HCT116 (cell line): ENCODE results near the gene LKAAEAR1. TPM values are rescaled to one million over a fixed set of nuclear protein-coding genes. Genes with fewer than 3 reads are reported as not detected.
A peak's percentile ranks its signal among the peaks of the same experiment; 100 is the strongest.

Experiments
- ATAC-seq: fragments of 200-7000 bp; cut with Tn5 transposase; 2 replicates; pipeline ENCODE4 v1.9.1; 2020; ENCODE audit warnings: mild to moderate bottlenecking, moderate library complexity
- Bru-seq: library from RNA; stranded (reverse); fragments of 400-500 nt; gene quantifications from one replicate; lab custom pipeline; 2021; lab: Mats Ljungman, UMichigan
- BruChase-seq, 2 experiments: library from RNA; stranded (reverse); fragments of 400-500 nt; gene quantifications; one replicate each; lab custom pipeline; 2021; lab: Mats Ljungman, UMichigan
- BruUV-seq: library from RNA; stranded (reverse); fragments of 400-500 nt; replicated peaks from 2 replicates; lab custom pipeline; 2021; lab: Mats Ljungman, UMichigan
- CTCF ChIA-PET: fragments of 300-600 bp; sonication (Branson Sonifier 250); formaldehyde crosslinking; loops from one replicate; lab custom pipeline; 2021; ENCODE audit warnings: antibody characterized with exemption; lab: Charles Lee
- POLR2A ChIA-PET: fragments of 300-600, 350-600 bp; sonication (Branson Sonifier 250); formaldehyde crosslinking; loops from one replicate; lab custom pipeline; 2021; ENCODE audit warnings: antibody characterized with exemption; lab: Charles Lee
- RAD21 ChIA-PET, 2 experiments: fragments of 300-600 bp; sonication (Branson Sonifier 250); formaldehyde crosslinking; loops; one replicate each; lab custom pipeline; 2023; ENCODE audit warnings: low total read pairs in 2 of 2; ENCODE audit not compliant: uncharacterized antibody in 2 of 2, unreplicated experiment in 2 of 2, low non-redundant PET in 1 of 2; lab: Charles Lee
- DNase-seq: peaks from one replicate; pipeline ENCODE4 v3.0.0-alpha.2; 2010; ENCODE audit warnings: low read depth, low spot score
- H2AFZ ChIP-seq: fragments of 200-600 bp; shearing (Covaris generic), sonication (generic); 2 replicates; pipeline ENCODE4 v1.6.1; 2017; ENCODE audit warnings: low read depth, mixed run types, mixed read lengths, antibody characterized with exemption, low read length; ENCODE audit not compliant: poor library complexity, severe bottlenecking
- H3K27ac ChIP-seq: 2 replicates; pipeline ENCODE4 v1.5.1; 2012; ENCODE audit warnings: low read depth, low read length
- H3K27me3 ChIP-seq: fragments of 200-600 bp; sonication (generic); 2 replicates; pipeline ENCODE4 v1.6.1; 2016; ENCODE audit warnings: mixed run types, low read length, mixed read lengths; ENCODE audit not compliant: insufficient read depth
- H3K36me3 ChIP-seq, 2 experiments: fragments of 200-500 bp in 1 of 2; fragments of 200-600 bp in 1 of 2; sonication (Bioruptor generic) in 1 of 2; sonication (generic) in 1 of 2; 2 replicates each; pipeline versions ENCODE4 v1.5.1 to v1.6.1; 2014 to 2016; ENCODE audit warnings: low read length in 2 of 2, inconsistent platforms in 1 of 2, mixed read lengths in 1 of 2, mixed run types in 1 of 2; ENCODE audit not compliant: insufficient read depth in 2 of 2, control insufficient read depth in 1 of 2
- H3K4me1 ChIP-seq, 2 experiments: fragments of 200-600 bp in 1 of 2; sonication (generic) in 1 of 2; 2 replicates each; pipeline versions ENCODE4 v1.5.1 to v1.6.1; 2012 to 2017; ENCODE audit warnings: low read length in 2 of 2, inconsistent platforms in 1 of 2, mild to moderate bottlenecking in 1 of 2, mixed read lengths in 1 of 2, mixed run types in 1 of 2, moderate library complexity in 1 of 2; ENCODE audit not compliant: insufficient read depth in 2 of 2, control insufficient read depth in 1 of 2
- H3K4me2 ChIP-seq: fragments of 200-600 bp; sonication (generic); 2 replicates; pipeline ENCODE4 v1.6.1; 2017; ENCODE audit warnings: mixed run types, low read length, mixed read lengths
- H3K4me3 ChIP-seq, 2 experiments: fragments of 200-600 bp in 1 of 2; sonication (generic) in 1 of 2; replicated peaks in 1 of 2; 2 replicates each; pipeline ENCODE4 v1.5.1; 2011 to 2016; ENCODE audit warnings: low read length in 2 of 2, control low read depth in 1 of 2, low read depth in 1 of 2, mild to moderate bottlenecking in 1 of 2, mixed read lengths in 1 of 2, mixed run types in 1 of 2
- H3K79me2 ChIP-seq: fragments of 200-600 bp; sonication (generic); 2 replicates; pipeline ENCODE4 v1.6.1; 2017; ENCODE audit warnings: mild to moderate bottlenecking, mixed run types, low read length, moderate library complexity, mixed read lengths; ENCODE audit not compliant: insufficient read depth
- H3K9ac ChIP-seq: fragments of 200-600 bp; sonication (generic); 2 replicates; pipeline ENCODE4 v1.6.1; 2016; ENCODE audit warnings: low read length, mixed read lengths
- H3K9me2 ChIP-seq: fragments of 200-600 bp; sonication (generic), shearing (Covaris generic); 2 replicates; pipeline ENCODE4 v1.6.1; 2017; ENCODE audit warnings: mixed run types, mild to moderate bottlenecking, moderate library complexity; ENCODE audit not compliant: insufficient read depth
- H3K9me3 ChIP-seq, 2 experiments: fragments of 200-500 bp in 1 of 2; fragments of 200-600 bp in 1 of 2; sonication (Bioruptor generic) in 1 of 2; sonication (generic) in 1 of 2; 2 replicates each; pipeline ENCODE4 v1.6.1; 2014 to 2017; ENCODE audit warnings: low read length in 2 of 2, mixed read lengths in 2 of 2, inconsistent platforms in 1 of 2, low read depth in 1 of 2, mild to moderate bottlenecking in 1 of 2, mixed run types in 1 of 2, moderate library complexity in 1 of 2; ENCODE audit not compliant: control insufficient read depth in 1 of 2, insufficient read depth in 1 of 2
- H4K20me1 ChIP-seq: fragments of 200-600 bp; sonication (generic), shearing (Covaris generic); 2 replicates; pipeline ENCODE4 v1.6.1; 2017; ENCODE audit warnings: mixed run types, mild to moderate bottlenecking, moderate library complexity; ENCODE audit not compliant: insufficient read depth
- CEBPB ChIP-seq: IDR thresholded peaks from 2 replicates; pipeline ENCODE4 v1.6.1; 2012; ENCODE audit warnings: low read depth
- CTCF ChIP-seq, 3 experiments: fragments of 200-600 bp in 1 of 3; sonication (generic) in 1 of 3; IDR thresholded peaks in 2 of 3; conservative IDR thresholded peaks in 1 of 3; 2 replicates each; pipeline ENCODE4 v1.5.1; 2012 to 2017; ENCODE audit warnings: low read depth in 2 of 3, low read length in 2 of 3, antibody characterized with exemption in 1 of 3, borderline replicate concordance in 1 of 3, control low read depth in 1 of 3, mild to moderate bottlenecking in 1 of 3, mixed read lengths in 1 of 3, mixed run types in 1 of 3, moderate library complexity in 1 of 3; ENCODE audit not compliant: insufficient read depth in 1 of 3
- EGR1 ChIP-seq: IDR thresholded peaks from 2 replicates; pipeline ENCODE4 v1.6.1; 2012; ENCODE audit warnings: low read depth
- EZH2 ChIP-seq: fragments of 200-600 bp; sonication (generic); IDR thresholded peaks from 2 replicates; pipeline ENCODE4 v1.6.1; 2017; ENCODE audit warnings: antibody characterized with exemption, mixed run types
- FOSL1 ChIP-seq: IDR thresholded peaks from 2 replicates; pipeline ENCODE4 v1.6.1; 2012; ENCODE audit warnings: low read depth
- POLR2A ChIP-seq: IDR thresholded peaks from 2 replicates; pipeline ENCODE4 v1.7.0; 2011; ENCODE audit warnings: borderline replicate concordance; ENCODE audit not compliant: insufficient read depth, insufficient read length; ENCODE audit errors: extremely low read depth
- SP1 ChIP-seq: IDR thresholded peaks from 2 replicates; pipeline ENCODE4 v1.6.1; 2012; ENCODE audit warnings: low read depth
- SRF ChIP-seq: IDR thresholded peaks from 2 replicates; pipeline ENCODE4 v1.6.1; 2012; ENCODE audit warnings: low read depth
- ZFX ChIP-seq: fragments of 450-650 bp; IDR thresholded peaks from 2 replicates; pipeline ENCODE4 v1.6.1; 2017
- intact Hi-C: fragments of 100-400 bp; cut with micrococcal nuclease; formaldehyde crosslinking; loops from 2 replicates; pipeline ENCODE4 v1.10.0; 2022
- long read RNA-seq: library from polyadenylated mRNA; unstranded; transcript quantifications from one replicate; pipeline ENCODE4 v2.0.0, GENCODE V29; 2021; ENCODE audit not compliant: unreplicated experiment
- polyA plus RNA-seq: library from polyadenylated mRNA; unstranded; fragments of >200 nt; gene quantifications from 2 replicates; pipeline ENCODE4 v1.2.1, GENCODE V29; 2012; ENCODE audit warnings: missing spikeins
- total RNA-seq: library from RNA; stranded (reverse); gene quantifications from one replicate; pipeline ENCODE4 v1.2.1, GENCODE V29; 2021; ENCODE audit not compliant: unreplicated experiment
- TF ChIP-seq, protein P1 (sequence below): IDR thresholded peaks from 2 replicates; pipeline ENCODE4 v1.6.1; 2012
- TF ChIP-seq, protein P2 (sequence below): IDR thresholded peaks from 2 replicates; pipeline ENCODE4 v1.6.1; 2011; ENCODE audit warnings: mild to moderate bottlenecking, low read length, moderate library complexity; ENCODE audit not compliant: insufficient replicate concordance; ENCODE audit errors: extremely low read depth
- TF ChIP-seq, protein P3 (sequence below): IDR thresholded peaks from 2 replicates; pipeline ENCODE4 v1.6.1; 2012; ENCODE audit warnings: low read depth

Gene LKAAEAR1
- total RNA-seq (not detected), Bru-seq, nascent RNA (not detected), BruChase-seq, experiment 1, labeled RNA remaining after a 6-hour chase (not detected), BruChase-seq, experiment 2, labeled RNA remaining after a 2-hour chase (not detected)
- polyA plus RNA-seq: 0.06 and 0.08 TPM in 2 replicates
- long read RNA-seq: 0 reads

DNA sequence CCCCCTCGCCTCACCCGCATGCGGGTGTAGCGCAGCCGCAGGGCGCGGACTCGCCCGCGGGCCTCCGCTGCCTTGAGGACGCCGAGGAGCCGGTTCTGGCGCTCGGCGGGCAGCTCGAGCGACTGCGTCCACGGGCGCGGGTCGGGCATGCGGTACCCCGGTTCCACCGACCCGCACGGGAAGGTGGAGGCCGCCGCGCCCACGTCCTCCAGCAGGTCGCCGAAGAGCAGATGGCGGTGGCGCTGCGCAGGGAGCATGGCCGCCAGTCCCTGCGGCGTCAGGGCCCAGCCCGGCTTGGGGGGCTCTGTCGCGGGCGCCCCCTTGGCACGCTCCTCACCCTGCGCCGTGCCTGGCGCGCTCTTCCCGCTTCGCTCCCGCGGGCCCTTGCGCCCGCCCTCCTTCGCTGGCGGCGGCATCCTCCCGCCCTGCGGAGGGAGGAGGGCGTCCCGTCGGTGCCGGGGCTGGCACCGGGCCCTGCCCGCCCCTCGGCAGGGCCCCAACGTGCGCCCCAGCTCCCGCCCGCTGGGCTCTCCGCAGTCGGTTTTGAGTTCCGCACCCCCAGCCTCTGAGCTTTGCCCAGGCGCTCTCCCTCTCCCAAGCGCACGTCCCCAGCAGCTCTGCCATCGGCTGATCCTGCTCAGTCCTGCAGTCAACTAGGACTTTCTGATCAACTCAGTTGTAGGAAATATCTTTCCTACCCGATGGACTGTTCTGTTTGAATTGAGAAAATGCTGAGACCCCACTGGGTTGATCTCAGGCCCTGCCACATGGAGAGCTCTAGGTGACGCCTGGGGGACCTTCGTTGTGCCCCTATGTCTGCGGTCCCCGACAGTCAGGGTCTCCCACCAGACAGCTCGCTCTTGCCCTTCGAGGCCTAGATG is at the start of gene LKAAEAR1:
LKAAEAR1 (minus strand) TSS at position 595 of the 881 bp plus-strand sequence; CDS start at position 416, 179 bp downstream.
- intact Hi-C loops: no loop called here
- H3K9me2 ChIP-seq: no peaks in the 10 kb centered on the region
- H3K4me1 ChIP-seq: peaks cover 5 to 9% of the 10 kb centered on the region in 2 experiments; a peak in 2 of 4 replicates
- TF ChIP-seq POLR2A: no peak
- no peak for TF ChIP-seq EGR1
- no peak for TF ChIP-seq CEBPB
- TF ChIP-seq, protein P1, sequence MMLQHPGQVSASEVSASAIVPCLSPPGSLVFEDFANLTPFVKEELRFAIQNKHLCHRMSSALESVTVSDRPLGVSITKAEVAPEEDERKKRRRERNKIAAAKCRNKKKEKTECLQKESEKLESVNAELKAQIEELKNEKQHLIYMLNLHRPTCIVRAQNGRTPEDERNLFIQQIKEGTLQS: no peak
- TF ChIP-seq, protein P2, sequence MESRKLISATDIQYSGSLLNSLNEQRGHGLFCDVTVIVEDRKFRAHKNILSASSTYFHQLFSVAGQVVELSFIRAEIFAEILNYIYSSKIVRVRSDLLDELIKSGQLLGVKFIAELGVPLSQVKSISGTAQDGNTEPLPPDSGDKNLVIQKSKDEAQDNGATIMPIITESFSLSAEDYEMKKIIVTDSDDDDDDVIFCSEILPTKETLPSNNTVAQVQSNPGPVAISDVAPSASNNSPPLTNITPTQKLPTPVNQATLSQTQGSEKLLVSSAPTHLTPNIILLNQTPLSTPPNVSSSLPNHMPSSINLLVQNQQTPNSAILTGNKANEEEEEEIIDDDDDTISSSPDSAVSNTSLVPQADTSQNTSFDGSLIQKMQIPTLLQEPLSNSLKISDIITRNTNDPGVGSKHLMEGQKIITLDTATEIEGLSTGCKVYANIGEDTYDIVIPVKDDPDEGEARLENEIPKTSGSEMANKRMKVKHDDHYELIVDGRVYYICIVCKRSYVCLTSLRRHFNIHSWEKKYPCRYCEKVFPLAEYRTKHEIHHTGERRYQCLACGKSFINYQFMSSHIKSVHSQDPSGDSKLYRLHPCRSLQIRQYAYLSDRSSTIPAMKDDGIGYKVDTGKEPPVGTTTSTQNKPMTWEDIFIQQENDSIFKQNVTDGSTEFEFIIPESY: no peak
- no peak for TF ChIP-seq CTCF (IDR thresholded peaks at IDR 0.05 in 2 of 3, conservative IDR thresholded peaks at IDR 0.05 in 1 of 3; ENCODE audit: borderline replicate concordance in 1 of 3, insufficient read depth in 1 of 3, low read depth in 2 of 3, low read length in 2 of 3)
- TF ChIP-seq, protein P3, sequence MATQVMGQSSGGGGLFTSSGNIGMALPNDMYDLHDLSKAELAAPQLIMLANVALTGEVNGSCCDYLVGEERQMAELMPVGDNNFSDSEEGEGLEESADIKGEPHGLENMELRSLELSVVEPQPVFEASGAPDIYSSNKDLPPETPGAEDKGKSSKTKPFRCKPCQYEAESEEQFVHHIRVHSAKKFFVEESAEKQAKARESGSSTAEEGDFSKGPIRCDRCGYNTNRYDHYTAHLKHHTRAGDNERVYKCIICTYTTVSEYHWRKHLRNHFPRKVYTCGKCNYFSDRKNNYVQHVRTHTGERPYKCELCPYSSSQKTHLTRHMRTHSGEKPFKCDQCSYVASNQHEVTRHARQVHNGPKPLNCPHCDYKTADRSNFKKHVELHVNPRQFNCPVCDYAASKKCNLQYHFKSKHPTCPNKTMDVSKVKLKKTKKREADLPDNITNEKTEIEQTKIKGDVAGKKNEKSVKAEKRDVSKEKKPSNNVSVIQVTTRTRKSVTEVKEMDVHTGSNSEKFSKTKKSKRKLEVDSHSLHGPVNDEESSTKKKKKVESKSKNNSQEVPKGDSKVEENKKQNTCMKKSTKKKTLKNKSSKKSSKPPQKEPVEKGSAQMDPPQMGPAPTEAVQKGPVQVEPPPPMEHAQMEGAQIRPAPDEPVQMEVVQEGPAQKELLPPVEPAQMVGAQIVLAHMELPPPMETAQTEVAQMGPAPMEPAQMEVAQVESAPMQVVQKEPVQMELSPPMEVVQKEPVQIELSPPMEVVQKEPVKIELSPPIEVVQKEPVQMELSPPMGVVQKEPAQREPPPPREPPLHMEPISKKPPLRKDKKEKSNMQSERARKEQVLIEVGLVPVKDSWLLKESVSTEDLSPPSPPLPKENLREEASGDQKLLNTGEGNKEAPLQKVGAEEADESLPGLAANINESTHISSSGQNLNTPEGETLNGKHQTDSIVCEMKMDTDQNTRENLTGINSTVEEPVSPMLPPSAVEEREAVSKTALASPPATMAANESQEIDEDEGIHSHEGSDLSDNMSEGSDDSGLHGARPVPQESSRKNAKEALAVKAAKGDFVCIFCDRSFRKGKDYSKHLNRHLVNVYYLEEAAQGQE: no peak
- TF ChIP-seq EZH2: no peak
- TF ChIP-seq FOSL1: no peak
- no peak for TF ChIP-seq SRF
- TF ChIP-seq ZFX: no peak
- TF ChIP-seq SP1: no peak
- POLR2A ChIA-PET: no interaction called here
- CTCF ChIA-PET: interaction anchor here (1.0 to 1.6 kb wide), 3 partner anchors 14 to 37 kb away, joined by 3 to 5 read pairs (median 4); no protein-coding TSS in a partner anchor
- BruUV-seq: no TSS peak
- peaks cover 1% of the 10 kb centered on the region; the same call in 1 of the 2 replicates for H3K79me2 ChIP-seq
- H3K27me3 ChIP-seq: no peaks in the 10 kb centered on the region
- H3K4me2 ChIP-seq: peak within 1 kb of the TSS; percentile 64
- no peak within 1 kb of the TSS for H3K27ac ChIP-seq
- peaks cover 6% of the 10 kb centered on the region in 2 experiments; a peak in 2 of 4 replicates for H3K9me3 ChIP-seq
- no peaks in the 10 kb centered on the region for H4K20me1 ChIP-seq
- DNase-seq (no peak), ATAC-seq (no peak)
- peak within 1 kb of the TSS; percentile 17 to 20; a peak in 1 of 4 replicates for H3K4me3 ChIP-seq
- no peak within 1 kb of the TSS for H3K9ac ChIP-seq
- RAD21 ChIA-PET: interaction anchor here in 1 of 2 experiments (0.6 kb wide), 1 partner anchor 41 kb away, joined by 4 read pairs; no protein-coding TSS in a partner anchor
- H3K36me3 ChIP-seq: no peaks in the 10 kb centered on the region
- H2AFZ ChIP-seq: no peak within 1 kb of the TSS
